Measurements from ENCODE around the gene PLCB4.

DNA sequence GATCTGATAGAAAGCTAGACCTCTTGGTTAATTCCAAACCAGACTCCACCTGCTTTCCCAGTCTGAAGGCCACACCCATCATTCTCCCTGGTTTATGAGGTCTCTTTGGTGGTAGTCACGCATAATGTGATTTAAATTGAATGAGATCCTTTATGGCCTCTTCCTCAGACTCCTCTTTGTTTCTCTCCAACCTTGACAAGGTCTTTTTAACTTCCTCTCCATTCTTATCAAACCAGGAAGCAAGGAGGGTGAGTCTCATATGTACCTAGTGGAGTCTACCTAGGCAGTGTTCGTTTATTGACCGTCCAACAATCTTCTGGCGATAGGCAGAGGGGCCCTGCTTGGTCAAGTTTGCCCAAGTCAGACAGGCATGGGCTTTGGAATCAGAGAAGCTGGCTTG is 261.3 kb downstream of the PLCB4 start:
- TF ChIP-seq, protein P1, sequence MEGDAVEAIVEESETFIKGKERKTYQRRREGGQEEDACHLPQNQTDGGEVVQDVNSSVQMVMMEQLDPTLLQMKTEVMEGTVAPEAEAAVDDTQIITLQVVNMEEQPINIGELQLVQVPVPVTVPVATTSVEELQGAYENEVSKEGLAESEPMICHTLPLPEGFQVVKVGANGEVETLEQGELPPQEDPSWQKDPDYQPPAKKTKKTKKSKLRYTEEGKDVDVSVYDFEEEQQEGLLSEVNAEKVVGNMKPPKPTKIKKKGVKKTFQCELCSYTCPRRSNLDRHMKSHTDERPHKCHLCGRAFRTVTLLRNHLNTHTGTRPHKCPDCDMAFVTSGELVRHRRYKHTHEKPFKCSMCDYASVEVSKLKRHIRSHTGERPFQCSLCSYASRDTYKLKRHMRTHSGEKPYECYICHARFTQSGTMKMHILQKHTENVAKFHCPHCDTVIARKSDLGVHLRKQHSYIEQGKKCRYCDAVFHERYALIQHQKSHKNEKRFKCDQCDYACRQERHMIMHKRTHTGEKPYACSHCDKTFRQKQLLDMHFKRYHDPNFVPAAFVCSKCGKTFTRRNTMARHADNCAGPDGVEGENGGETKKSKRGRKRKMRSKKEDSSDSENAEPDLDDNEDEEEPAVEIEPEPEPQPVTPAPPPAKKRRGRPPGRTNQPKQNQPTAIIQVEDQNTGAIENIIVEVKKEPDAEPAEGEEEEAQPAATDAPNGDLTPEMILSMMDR (IDR thresholded peaks at IDR 0.05) = no peak
- TF ChIP-seq POLR2A (IDR thresholded peaks at IDR 0.05) = no peak

Measured in testis (tissue), 2 donors.